ENCODE measurements around the gene MGMT. TPM values are rescaled to one million over a fixed set of nuclear protein-coding genes. Genes with fewer than 3 reads are reported as not detected.

The MGMT gene
- total RNA-seq, 6 experiments from 2014 or later = 8.9 to 18.0 (median 10.0) TPM

DNA sequence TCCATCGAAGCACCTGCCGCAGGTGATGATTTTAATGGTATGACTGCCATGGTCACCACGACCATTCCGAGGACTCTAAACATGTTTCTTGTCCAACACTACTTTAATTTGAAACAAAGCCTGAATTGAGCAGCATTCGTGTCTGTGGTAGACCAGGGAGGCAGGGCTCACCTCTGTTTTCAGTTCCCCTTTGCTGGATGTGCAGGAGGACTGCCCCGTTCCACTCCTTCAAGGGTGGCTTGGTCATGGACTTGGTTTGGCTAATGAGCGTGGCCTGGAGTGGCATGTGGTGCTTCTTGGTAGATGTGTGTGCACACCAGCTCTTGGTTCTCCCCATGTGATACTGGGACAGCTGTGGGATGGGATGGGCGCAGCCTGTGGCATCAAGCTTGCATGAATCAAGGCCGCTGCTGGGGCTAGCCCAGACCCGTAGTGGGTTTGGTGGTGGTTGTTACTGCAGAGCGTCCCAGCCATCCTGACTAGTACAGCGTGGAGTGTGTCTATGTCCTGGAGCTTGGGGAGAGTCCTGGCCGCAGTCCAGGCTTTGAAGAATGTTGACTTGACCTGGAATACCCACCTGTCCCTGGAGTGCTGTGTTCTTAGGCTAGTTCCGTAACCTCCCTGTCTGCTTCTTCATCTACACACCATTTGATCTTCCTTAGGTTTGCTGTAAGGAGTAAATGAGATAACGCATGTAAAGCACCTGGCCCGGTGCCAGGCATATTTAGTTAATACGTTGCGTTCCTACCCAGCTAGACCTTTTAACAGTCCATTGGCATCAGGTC lies 34.8 kb downstream of the MGMT start:
- no peak for DNase-seq
- Mint-ChIP-seq H3K36me3 (ENCODE audit: low read depth) (peaks cover 11% of the 10 kb centered on the region), H3K27ac (no peak overlapping the region), H3K9me3 (peaks cover 28% of the 10 kb centered on the region), H3K27me3 (ENCODE audit: insufficient read depth) (no peaks in the 10 kb centered on the region; the same call in none of the 2 replicates), H3K4me1 (ENCODE audit: low read depth) (peaks cover 9% of the 10 kb centered on the region), H3K4me3 (no peak overlapping the region)
- TF ChIP-seq, protein P1, sequence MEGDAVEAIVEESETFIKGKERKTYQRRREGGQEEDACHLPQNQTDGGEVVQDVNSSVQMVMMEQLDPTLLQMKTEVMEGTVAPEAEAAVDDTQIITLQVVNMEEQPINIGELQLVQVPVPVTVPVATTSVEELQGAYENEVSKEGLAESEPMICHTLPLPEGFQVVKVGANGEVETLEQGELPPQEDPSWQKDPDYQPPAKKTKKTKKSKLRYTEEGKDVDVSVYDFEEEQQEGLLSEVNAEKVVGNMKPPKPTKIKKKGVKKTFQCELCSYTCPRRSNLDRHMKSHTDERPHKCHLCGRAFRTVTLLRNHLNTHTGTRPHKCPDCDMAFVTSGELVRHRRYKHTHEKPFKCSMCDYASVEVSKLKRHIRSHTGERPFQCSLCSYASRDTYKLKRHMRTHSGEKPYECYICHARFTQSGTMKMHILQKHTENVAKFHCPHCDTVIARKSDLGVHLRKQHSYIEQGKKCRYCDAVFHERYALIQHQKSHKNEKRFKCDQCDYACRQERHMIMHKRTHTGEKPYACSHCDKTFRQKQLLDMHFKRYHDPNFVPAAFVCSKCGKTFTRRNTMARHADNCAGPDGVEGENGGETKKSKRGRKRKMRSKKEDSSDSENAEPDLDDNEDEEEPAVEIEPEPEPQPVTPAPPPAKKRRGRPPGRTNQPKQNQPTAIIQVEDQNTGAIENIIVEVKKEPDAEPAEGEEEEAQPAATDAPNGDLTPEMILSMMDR (IDR thresholded peaks at IDR 0.05) = no peak

- Mint-ChIP-seq H3K4me1 (ENCODE audit: low read depth) (peaks cover 10% of the 10 kb centered on the region), H3K36me3 (ENCODE audit: low read depth) (peaks cover 14% of the 10 kb centered on the region), H3K9me3 (peaks cover 32% of the 10 kb centered on the region), H3K4me3 (no peak overlapping the region), H3K27me3 (ENCODE audit: insufficient read depth) (no peaks in the 10 kb centered on the region; the same call in none of the 2 replicates), H3K27ac (no peak overlapping the region)
- TF ChIP-seq, protein P1 (IDR thresholded peaks at IDR 0.05) = no peak
- DNase-seq = no peak
These were observed 35.4 kb downstream of the MGMT start for GRCh38 chr10:129502448-129502847.

GRCh38 chr10:129505500-129506075 lies 38.5 kb downstream of the MGMT start:
- peaks cover 31% of the 10 kb centered on the region for H3K9me3 Mint-ChIP-seq
- DNase-seq = no peak
- peaks cover 10% of the 10 kb centered on the region for H3K4me1 Mint-ChIP-seq (ENCODE audit: low read depth)
- TF ChIP-seq, protein P1 (IDR thresholded peaks at IDR 0.05) = no peak
- H3K27me3 Mint-ChIP-seq (ENCODE audit: insufficient read depth) = no peaks in the 10 kb centered on the region; the same call in 1 of the 2 replicates
- H3K27ac Mint-ChIP-seq = no peak overlapping the region
- peaks cover 19% of the 10 kb centered on the region for H3K36me3 Mint-ChIP-seq (ENCODE audit: low read depth)
- no peak overlapping the region for H3K4me3 Mint-ChIP-seq

DNA sequence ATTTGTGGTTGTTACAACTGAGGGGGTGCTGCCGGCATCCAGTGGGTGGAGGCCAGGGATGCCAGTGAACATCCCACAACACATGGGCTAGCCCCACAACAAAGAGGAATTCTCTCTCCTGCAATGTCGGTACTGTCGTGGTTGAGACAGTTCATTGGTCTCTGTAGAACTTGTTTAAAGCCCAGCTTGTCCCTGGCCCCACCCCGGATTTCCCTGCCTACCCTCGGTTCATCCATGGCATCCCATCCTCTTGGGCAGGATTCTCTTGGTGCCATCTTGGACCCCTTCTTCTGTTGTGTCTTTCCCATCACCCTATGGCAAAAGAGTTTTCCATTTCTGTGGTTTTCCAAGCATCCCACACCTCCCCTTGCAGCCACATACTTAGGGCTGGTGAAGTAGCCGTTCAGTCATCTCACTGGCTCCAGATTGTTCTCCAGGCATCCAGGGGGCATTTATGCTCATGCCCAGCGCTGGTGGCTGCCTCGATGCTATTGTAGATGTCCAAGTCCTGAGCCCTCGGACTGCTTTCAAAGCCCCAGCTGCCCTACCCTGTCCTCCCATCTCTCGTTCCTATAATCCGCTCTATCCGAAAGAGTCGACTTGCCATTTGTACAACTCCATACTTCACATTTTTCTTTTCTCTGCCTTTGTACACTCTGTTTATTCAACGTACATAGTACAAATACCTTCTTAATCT lies 39.2 kb downstream of the MGMT start:
- Mint-ChIP-seq H3K27me3 (ENCODE audit: insufficient read depth) (no peaks in the 10 kb centered on the region; the same call in 1 of the 2 replicates), H3K4me1 (ENCODE audit: low read depth) (peaks cover 10% of the 10 kb centered on the region), H3K27ac (no peak overlapping the region), H3K36me3 (ENCODE audit: low read depth) (peaks cover 19% of the 10 kb centered on the region), H3K4me3 (peak overlapping the region; percentile 9; the same call in 1 of the 2 replicates), H3K9me3 (peaks cover 29% of the 10 kb centered on the region)
- TF ChIP-seq, protein P1 (IDR thresholded peaks at IDR 0.05) = no peak
- DNase-seq = no peak

DNA sequence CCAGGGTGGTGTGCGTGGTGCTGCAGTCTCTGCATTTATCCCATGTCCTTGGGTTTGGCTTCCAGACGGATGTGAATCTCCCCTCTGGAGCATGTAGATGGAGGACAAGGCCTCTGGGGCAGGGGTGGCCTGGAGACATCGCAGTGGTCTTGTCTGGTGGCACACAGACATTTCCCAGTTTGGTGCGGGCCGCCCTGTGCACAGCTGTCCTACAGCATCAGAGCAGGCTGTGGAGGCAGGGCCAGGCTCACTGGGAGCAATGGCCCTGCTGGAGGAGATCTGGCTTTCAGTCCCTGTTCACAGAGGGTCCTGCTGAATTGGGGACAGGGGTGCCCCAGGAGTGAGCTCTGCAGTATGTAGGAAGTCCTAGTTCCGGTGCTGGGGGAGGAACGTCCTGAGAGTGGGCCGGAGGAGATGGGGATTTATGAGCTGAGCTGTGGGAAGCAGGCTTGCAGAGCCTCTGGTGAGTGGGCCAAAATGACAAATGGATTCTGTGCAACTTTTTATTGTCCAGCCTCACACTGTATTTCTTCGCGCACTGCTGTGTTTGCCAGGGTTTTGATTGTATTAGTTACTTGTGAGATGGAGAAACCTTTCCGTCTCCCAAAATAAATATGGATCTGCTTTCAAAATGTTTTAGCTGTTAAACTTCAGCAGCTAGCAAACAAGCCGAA lies 40.3 kb downstream of the MGMT start:
- peaks cover 10% of the 10 kb centered on the region for H3K4me1 Mint-ChIP-seq (ENCODE audit: low read depth)
- no peak for DNase-seq
- peaks cover 19% of the 10 kb centered on the region for H3K36me3 Mint-ChIP-seq (ENCODE audit: low read depth)
- TF ChIP-seq, protein P1 (IDR thresholded peaks at IDR 0.05) = no peak
- peaks cover 29% of the 10 kb centered on the region for H3K9me3 Mint-ChIP-seq
- no peak overlapping the region for H3K4me3 Mint-ChIP-seq
- H3K27ac Mint-ChIP-seq = no peak overlapping the region
- H3K27me3 Mint-ChIP-seq (ENCODE audit: insufficient read depth) = no peaks in the 10 kb centered on the region; the same call in 1 of the 2 replicates

All from HFFc6 (cell line).